Endothelial cell of umbilical vein (primary cell): Measurements from ENCODE around the gene SLC25A15. TPM values are rescaled to one million over a fixed set of nuclear protein-coding genes. Genes with fewer than 3 reads are reported as not detected.

Experiments
- BruUV-seq: library from RNA; stranded (reverse); fragments of 400-500 nt; replicated peaks from 2 replicates; lab custom pipeline; 2021; lab: Mats Ljungman, UMichigan
- CTCF ChIA-PET: fragments of 300-600, 350-600 bp; sonication (Branson Sonifier 250); formaldehyde crosslinking; loops from one replicate; lab custom pipeline; 2021; ENCODE audit warnings: antibody characterized with exemption, inconsistent platforms; lab: Charles Lee
- POLR2A ChIA-PET: fragments of 300-600, 350-600 bp; sonication (Branson Sonifier 250); formaldehyde crosslinking; loops from one replicate; lab custom pipeline; 2021; ENCODE audit warnings: antibody characterized with exemption, inconsistent platforms; lab: Charles Lee
- DNase-seq: peaks from one replicate; pipeline ENCODE4 v3.0.0-alpha.2; 2011; ENCODE audit warnings: low read depth, low spot score
- FAIRE-seq: peaks from 2 replicates; lab custom pipeline; 2011; peaks lifted over from hg19 to GRCh38; lab: Jason Lieb, UNC
- H2AFZ ChIP-seq: 2 replicates; pipeline ENCODE4 v1.6.0; 2012; ENCODE audit warnings: low read depth, low read length, control low read depth, inconsistent platforms
- H3K27ac ChIP-seq: 2 replicates; pipeline ENCODE4 v1.5.1; 2011; ENCODE audit warnings: low read depth, mild to moderate bottlenecking, control low read depth, low read length, moderate library complexity; ENCODE audit not compliant: insufficient read depth
- H3K27me3 ChIP-seq, 2 experiments: 2 replicates each; pipeline versions ENCODE4 v1.6.0 to v1.6.1; 2011; ENCODE audit warnings: low read length in 2 of 2, mixed read lengths in 1 of 2; ENCODE audit not compliant: control insufficient read depth in 2 of 2, insufficient read depth in 2 of 2
- H3K36me3 ChIP-seq, 2 experiments: 2 replicates in 1 of 2; 3 replicates in 1 of 2; pipeline ENCODE4 v1.5.1; 2011; ENCODE audit warnings: low read length in 2 of 2, mild to moderate bottlenecking in 1 of 2, moderate library complexity in 1 of 2; ENCODE audit not compliant: control insufficient read depth in 2 of 2, insufficient read depth in 2 of 2; ENCODE audit errors: extremely low read depth in 1 of 2
- H3K4me1 ChIP-seq: 3 replicates; pipeline ENCODE4 v1.5.1; 2011; ENCODE audit warnings: mild to moderate bottlenecking, low read length; ENCODE audit not compliant: control insufficient read depth, insufficient read depth; ENCODE audit errors: extremely low read depth
- H3K4me2 ChIP-seq: 2 replicates; pipeline ENCODE4 v1.6.1; 2011; ENCODE audit warnings: low read length, control low read depth, mixed read lengths; ENCODE audit not compliant: insufficient read depth
- H3K4me3 ChIP-seq, 3 experiments: fragments of 200-600 bp in 1 of 3; sonication (generic), shearing (Covaris generic) in 1 of 3; replicated peaks in 1 of 3; 2 replicates each; pipeline ENCODE4 v1.5.1; 2011 to 2016; ENCODE audit warnings: control low read depth in 3 of 3, low read length in 3 of 3, mild to moderate bottlenecking in 2 of 3, inconsistent platforms in 1 of 3, low read depth in 1 of 3, moderate library complexity in 1 of 3; ENCODE audit not compliant: insufficient read depth in 1 of 3
- H3K79me2 ChIP-seq: 2 replicates; pipeline ENCODE4 v1.6.0; 2012; ENCODE audit warnings: low read length, inconsistent platforms; ENCODE audit not compliant: control insufficient read depth, insufficient read depth
- H3K9ac ChIP-seq: replicated peaks from 2 replicates; pipeline ENCODE3; 2011; ENCODE audit warnings: low read length, control low read depth; ENCODE audit not compliant: insufficient read depth; ENCODE audit errors: extremely low read depth
- H3K9me1 ChIP-seq: replicated peaks from 3 replicates; pipeline ENCODE4 v1.6.0; 2011; ENCODE audit warnings: mild to moderate bottlenecking, low read length; ENCODE audit not compliant: control insufficient read depth, insufficient read depth; ENCODE audit errors: extremely low read depth
- H3K9me3 ChIP-seq: replicated peaks from 2 replicates; pipeline ENCODE4 v1.5.1; 2012; ENCODE audit warnings: low read length, inconsistent platforms; ENCODE audit not compliant: control insufficient read depth, insufficient read depth
- H4K20me1 ChIP-seq: replicated peaks from 2 replicates; pipeline ENCODE3; 2011; ENCODE audit warnings: mild to moderate bottlenecking, low read length; ENCODE audit not compliant: control insufficient read depth, insufficient read depth; ENCODE audit errors: extremely low read depth
- EZH2 ChIP-seq: IDR thresholded peaks from 2 replicates; pipeline ENCODE4 v1.6.1; 2012; ENCODE audit warnings: borderline replicate concordance, low read depth, mild to moderate bottlenecking, moderate library complexity, low read length, inconsistent platforms; ENCODE audit not compliant: severe bottlenecking
- FOS ChIP-seq: IDR thresholded peaks from 2 replicates; pipeline ENCODE4 v1.6.1; 2011; ENCODE audit warnings: mild to moderate bottlenecking, low read length, moderate library complexity, borderline replicate concordance; ENCODE audit not compliant: insufficient read depth
- MYC ChIP-seq: IDR thresholded peaks from one replicate; pipeline ENCODE4 v1.6.1; 2011; ENCODE audit warnings: mild to moderate bottlenecking, low read depth, low read length
- POLR2AphosphoS5 ChIP-seq: IDR thresholded peaks from 2 replicates; pipeline ENCODE4 v1.6.1; 2012; ENCODE audit warnings: low read depth, mild to moderate bottlenecking, control low read depth, low read length, moderate library complexity; ENCODE audit not compliant: insufficient read depth
- dilution Hi-C: fragments of 300-500 bp; cut with MboI; formaldehyde crosslinking; loops from one replicate; pipeline ENCODE4 v1.15.0; 2019; ENCODE audit warnings: low sequenced_read_pairs; ENCODE audit not compliant: extremely low pct_ligation_motif_present
- intact Hi-C: fragments of 100-400 bp; cut with micrococcal nuclease; formaldehyde crosslinking; loops from one replicate; pipeline ENCODE4 v1.10.0; 2022
- polyA plus RNA-seq, 4 experiments: library from polyadenylated mRNA; depleted of rRNA in 3 of 4; stranded (reverse) in 3 of 4; unstranded in 1 of 4; fragments of >200 nt; gene quantifications; 2 replicates each; pipeline versions ENCODE4 v1.2.1 to v1.2.3, GENCODE V29; 2011 to 2012; ENCODE audit warnings: missing spikeins in 1 of 4
- total RNA-seq: library from RNA; stranded (reverse); gene quantifications from 2 replicates; pipeline ENCODE4 v1.2.3, GENCODE V29; 2021
- TF ChIP-seq, protein P1 (sequence below), 2 donors: IDR thresholded peaks; 1 replicate in 1 of 2; 2 replicates in 1 of 2; pipeline ENCODE4 v1.5.1; 2011; ENCODE audit warnings: low read length in 2 of 2, mild to moderate bottlenecking in 2 of 2, moderate library complexity in 2 of 2, control low read depth in 1 of 2, inconsistent platforms in 1 of 2, low read depth in 1 of 2; ENCODE audit not compliant: insufficient read depth in 1 of 2; ENCODE audit errors: extremely low read depth in 1 of 2

The SLC25A15 gene
- total and polyA plus RNA-seq, 2 donors (not counting 3 experiments of a cell fraction or from before 2014, with no cell fraction given), result 6.8 to 11.5 TPM

DNA sequence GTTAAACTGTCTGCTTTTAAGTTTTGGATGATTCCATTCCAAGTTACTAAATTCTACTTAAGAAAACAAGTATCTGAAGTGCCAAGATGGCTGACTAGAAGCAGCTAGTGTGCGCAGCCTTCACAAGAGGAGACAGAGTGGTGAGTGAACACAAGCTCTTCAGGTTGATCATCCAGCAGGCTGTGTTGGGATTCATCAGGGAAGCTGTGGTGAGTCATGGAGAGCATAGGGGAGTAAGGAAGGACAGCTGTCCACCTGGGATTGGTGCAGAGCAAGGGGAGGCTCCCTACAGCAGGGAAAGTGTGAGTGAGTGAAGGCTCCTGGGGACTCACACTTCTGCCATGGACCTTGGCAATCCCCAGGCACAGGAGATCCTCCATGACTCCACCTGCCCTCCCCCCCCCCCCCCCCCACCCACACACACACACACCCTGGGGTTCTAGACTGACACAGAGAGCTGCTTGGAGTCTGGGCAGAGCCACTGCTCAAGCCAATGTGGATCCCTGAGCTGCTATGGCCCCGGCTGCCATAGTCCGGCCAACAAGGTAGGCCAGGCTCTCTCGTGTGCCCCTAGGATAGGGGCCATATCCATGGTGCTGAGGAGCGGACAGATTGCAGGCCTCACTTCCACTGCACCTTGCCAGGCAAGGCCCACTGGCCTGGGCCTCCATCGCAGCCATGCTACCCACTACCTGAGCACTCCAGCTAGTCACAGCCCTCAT lies 23.5 kb downstream of the SLC25A15 start:
- Histone ChIP-seq H3K4me2 (no peak overlapping the region), H3K27me3 (peaks cover 0 to 2% of the 10 kb centered on the region in 2 experiments), H3K4me1 (no peaks in the 10 kb centered on the region), H4K20me1 (no peaks in the 10 kb centered on the region), H3K79me2 (no peaks in the 10 kb centered on the region), H2AFZ (no peak overlapping the region), H3K9ac (no peak overlapping the region), H3K36me3 (peaks cover 1 to 5% of the 10 kb centered on the region in 2 experiments), H3K9me1 (no peaks in the 10 kb centered on the region), H3K9me3 (no peaks in the 10 kb centered on the region), H3K4me3 (no peak overlapping the region), H3K27ac (no peak overlapping the region)
- FAIRE-seq (no peak), DNase-seq (no peak)
- dilution Hi-C loops (no loop called here), intact Hi-C loops (no loop called here)
- CTCF ChIA-PET, result interaction anchor here (0.8 to 3.3 kb wide), 11 partner anchors 13 to 1130 kb away, joined by 3 to 28 read pairs (median 7); partner anchors contain the start of gene SLC25A15
- no TSS peak for BruUV-seq
- POLR2A ChIA-PET, result no interaction called here
- TF ChIP-seq, protein P1, sequence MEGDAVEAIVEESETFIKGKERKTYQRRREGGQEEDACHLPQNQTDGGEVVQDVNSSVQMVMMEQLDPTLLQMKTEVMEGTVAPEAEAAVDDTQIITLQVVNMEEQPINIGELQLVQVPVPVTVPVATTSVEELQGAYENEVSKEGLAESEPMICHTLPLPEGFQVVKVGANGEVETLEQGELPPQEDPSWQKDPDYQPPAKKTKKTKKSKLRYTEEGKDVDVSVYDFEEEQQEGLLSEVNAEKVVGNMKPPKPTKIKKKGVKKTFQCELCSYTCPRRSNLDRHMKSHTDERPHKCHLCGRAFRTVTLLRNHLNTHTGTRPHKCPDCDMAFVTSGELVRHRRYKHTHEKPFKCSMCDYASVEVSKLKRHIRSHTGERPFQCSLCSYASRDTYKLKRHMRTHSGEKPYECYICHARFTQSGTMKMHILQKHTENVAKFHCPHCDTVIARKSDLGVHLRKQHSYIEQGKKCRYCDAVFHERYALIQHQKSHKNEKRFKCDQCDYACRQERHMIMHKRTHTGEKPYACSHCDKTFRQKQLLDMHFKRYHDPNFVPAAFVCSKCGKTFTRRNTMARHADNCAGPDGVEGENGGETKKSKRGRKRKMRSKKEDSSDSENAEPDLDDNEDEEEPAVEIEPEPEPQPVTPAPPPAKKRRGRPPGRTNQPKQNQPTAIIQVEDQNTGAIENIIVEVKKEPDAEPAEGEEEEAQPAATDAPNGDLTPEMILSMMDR (IDR thresholded peaks at IDR 0.05; ENCODE audit: extremely low read depth in 1 of 2, insufficient read depth in 1 of 2, low read depth in 1 of 2, low read length in 2 of 2), result no peak
- TF ChIP-seq POLR2AphosphoS5, result no peak
- no peak for TF ChIP-seq MYC
- no peak for TF ChIP-seq FOS
- no peak for TF ChIP-seq EZH2
